NCI-H187 treated with DMSO at 0.1 percent for 48 hours (cell line): ENCODE results near the gene CELF1.

Source experiments
- DNase-seq: peaks from one replicate; lab custom pipeline; 2025; lab: John Stamatoyannopoulos, UW

The CELF1 gene

GRCh38 chr11:47415949-47416472 is 136.9 kb downstream of the CELF1 start:
- DNase-seq, result no peak
